CD14-positive monocyte (primary cell): ENCODE results near the gene ANKRD53. TPM values are rescaled to one million over a fixed set of nuclear protein-coding genes. Genes with fewer than 3 reads are reported as not detected.

Source experiments
- DNase-seq, 3 donors: peaks; one replicate each; pipeline ENCODE4 v3.0.0-alpha.2; 2011 to 2022
- H2AFZ ChIP-seq: 2 replicates; pipeline ENCODE4 v1.6.0; 2012; ENCODE audit warnings: mild to moderate bottlenecking, low read depth, low read length, inconsistent platforms; ENCODE audit not compliant: insufficient read depth, poor library complexity, severe bottlenecking
- H3K27ac ChIP-seq, 2 donors: 1 replicate in 1 of 2; 2 replicates in 1 of 2; pipeline ENCODE4 v1.5.1; 2012 to 2013; ENCODE audit warnings: low read length in 2 of 2, control low read depth in 1 of 2, inconsistent platforms in 1 of 2, low read depth in 1 of 2, mild to moderate bottlenecking in 1 of 2
- H3K27me3 ChIP-seq, 2 donors: one replicate each; pipeline versions ENCODE4 v1.6.0 to v1.6.1; 2011 to 2013; ENCODE audit warnings: low read length in 2 of 2; ENCODE audit not compliant: control insufficient read depth in 2 of 2, insufficient read depth in 2 of 2
- H3K36me3 ChIP-seq, 2 donors: replicated peaks in 1 of 2; 1 replicate in 1 of 2; 2 replicates in 1 of 2; pipeline versions ENCODE4 v1.5.1 to v1.6.1; 2012 to 2013; ENCODE audit warnings: low read length in 2 of 2, control low read depth in 1 of 2, inconsistent platforms in 1 of 2, mild to moderate bottlenecking in 1 of 2; ENCODE audit not compliant: insufficient read depth in 2 of 2, control insufficient read depth in 1 of 2
- H3K4me1 ChIP-seq, 2 donors: 1 replicate in 1 of 2; 2 replicates in 1 of 2; pipeline versions ENCODE4 v1.5.1 to v1.6.1; 2012 to 2013; ENCODE audit warnings: low read length in 2 of 2, control low read depth in 1 of 2, inconsistent platforms in 1 of 2, mild to moderate bottlenecking in 1 of 2, moderate library complexity in 1 of 2; ENCODE audit not compliant: insufficient read depth in 2 of 2, control insufficient read depth in 1 of 2
- H3K4me2 ChIP-seq: replicated peaks from 2 replicates; pipeline ENCODE3; 2012; ENCODE audit warnings: low read length, moderate library complexity, mild to moderate bottlenecking; ENCODE audit not compliant: poor library complexity, severe bottlenecking; ENCODE audit errors: extremely low read depth
- H3K4me3 ChIP-seq, 3 experiments: fragments of 200-600 bp in 1 of 3; sonication (generic) in 1 of 3; replicated peaks in 1 of 3; 1 replicate in 2 of 3; 2 replicates in 1 of 3; pipeline ENCODE4 v1.5.1; 2011 to 2013; ENCODE audit warnings: low read length in 3 of 3, mild to moderate bottlenecking in 3 of 3, control low read depth in 2 of 3, low read depth in 2 of 3, inconsistent platforms in 1 of 3, moderate library complexity in 1 of 3
- H3K79me2 ChIP-seq: 2 replicates; pipeline ENCODE4 v1.6.0; 2012; ENCODE audit warnings: mild to moderate bottlenecking, control low read depth, inconsistent platforms, low read length, moderate library complexity; ENCODE audit not compliant: insufficient read depth
- H3K9ac ChIP-seq: 2 replicates; pipeline ENCODE4 v1.6.0; 2017; ENCODE audit warnings: low read length, mild to moderate bottlenecking; ENCODE audit not compliant: insufficient read depth, poor library complexity, severe bottlenecking
- H3K9me3 ChIP-seq, 2 donors: replicated peaks in 1 of 2; 1 replicate in 1 of 2; 2 replicates in 1 of 2; pipeline versions ENCODE4 v1.5.1 to v1.6.1; 2012 to 2013; ENCODE audit warnings: low read length in 2 of 2, control low read depth in 1 of 2; ENCODE audit not compliant: control insufficient read depth in 1 of 2, insufficient read depth in 1 of 2
- H4K20me1 ChIP-seq: 2 replicates; pipeline ENCODE4 v1.6.0; 2012; ENCODE audit warnings: mild to moderate bottlenecking, low read length, control low read depth, moderate library complexity; ENCODE audit not compliant: insufficient read depth
- H3K27ac Mint-ChIP-seq, 7 donors: one replicate each; pipeline ENCODE4 v1.8.0; 2020; ENCODE audit warnings: mild to moderate bottlenecking in 7 of 7, mixed read lengths in 7 of 7, moderate library complexity in 6 of 7, inconsistent platforms in 2 of 7
- H3K27me3 Mint-ChIP-seq, 3 donors: one replicate each; pipeline ENCODE4 v1.8.0; 2021 to 2022; ENCODE audit warnings: low read depth in 3 of 3, mild to moderate bottlenecking in 3 of 3, mixed read lengths in 3 of 3, moderate library complexity in 3 of 3, inconsistent platforms in 1 of 3
- H3K36me3 Mint-ChIP-seq, 2 donors: one replicate each; pipeline ENCODE4 v1.8.0; 2020; ENCODE audit warnings: mixed read lengths in 2 of 2, inconsistent platforms in 1 of 2, mild to moderate bottlenecking in 1 of 2
- H3K4me1 Mint-ChIP-seq: one replicate; pipeline ENCODE4 v1.8.0; 2020; ENCODE audit warnings: mild to moderate bottlenecking, mixed read lengths
- H3K4me3 Mint-ChIP-seq, 2 donors: one replicate each; pipeline ENCODE4 v1.8.0; 2020; ENCODE audit warnings: mild to moderate bottlenecking in 2 of 2, mixed read lengths in 2 of 2, moderate library complexity in 1 of 2
- H3K9me3 Mint-ChIP-seq, 7 donors: one replicate each; pipeline ENCODE4 v1.8.0; 2020 to 2022; ENCODE audit warnings: mixed read lengths in 7 of 7, mild to moderate bottlenecking in 6 of 7, moderate library complexity in 6 of 7, inconsistent platforms in 2 of 7
- WGBS: methylation state at CpG from one replicate; pipeline ENCODE4 v1.1.5; 2013; ENCODE audit warnings: missing lambda C conversion rate; ENCODE audit not compliant: insufficient coverage; 5-methylcytosine and 5-hydroxymethylcytosine counted together
- intact Hi-C, 2 donors: fragments of 100-400 bp; cut with micrococcal nuclease; formaldehyde crosslinking; loops; one replicate each; pipeline versions ENCODE4 v1.15.0 to v1.15.1; 2023
- polyA plus RNA-seq, 3 donors: library from polyadenylated mRNA; depleted of rRNA in 1 of 3; unstranded in 2 of 3; stranded (reverse) in 1 of 3; fragments of 300-500 nt in 2 of 3; fragments of >200 nt in 1 of 3; fragmentation: Illumina TruSeq in 2 of 3; gene quantifications; 1 replicate in 2 of 3; 2 replicates in 1 of 3; pipeline ENCODE4 v1.2.3, GENCODE V29; 2012 to 2021
- TF ChIP-seq, protein P1 (sequence below): fragments of 200-600 bp; IDR thresholded peaks from one replicate; pipeline ENCODE4 v1.8.0; 2022; ENCODE audit warnings: antibody characterized with exemption, mild to moderate bottlenecking

Gene ANKRD53
- polyA plus RNA-seq, 3 donors, result 0.12 TPM; not detected in 2

DNA sequence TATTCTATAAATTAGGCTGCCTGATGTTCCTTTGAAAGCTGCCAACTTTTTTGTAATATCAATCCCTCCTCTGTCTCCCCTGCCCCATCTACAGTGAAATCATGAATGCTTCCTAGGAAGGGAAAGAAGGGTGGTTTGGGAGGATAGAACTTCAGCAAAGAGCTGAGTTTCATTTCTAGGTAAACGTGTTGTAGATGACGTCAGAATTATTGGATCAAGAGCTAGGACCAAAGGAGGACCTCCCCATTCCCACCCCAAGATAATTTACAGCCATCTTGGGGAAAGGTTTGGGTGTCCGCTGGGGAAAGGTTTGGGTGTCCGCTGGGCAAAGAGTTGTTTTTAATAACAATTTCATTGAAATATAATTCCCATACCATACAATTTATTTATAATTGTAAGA is 11.2 kb upstream of the ANKRD53 start:
- intact Hi-C loops, result no loop called here
- Histone ChIP-seq H3K4me1 (peaks cover 9 to 10% of the 10 kb centered on the region in 2 donors), H3K9ac (no peak overlapping the region), H3K27me3 (peaks cover 11 to 39% of the 10 kb centered on the region in 2 donors), H3K36me3 (no peaks in the 10 kb centered on the region), H2AFZ (no peak overlapping the region), H3K27ac (no peak overlapping the region), H4K20me1 (no peaks in the 10 kb centered on the region), H3K79me2 (no peaks in the 10 kb centered on the region), H3K9me3 (no peaks in the 10 kb centered on the region), H3K4me2 (no peak overlapping the region), H3K4me3 (no peak overlapping the region)
- TF ChIP-seq, protein P1, sequence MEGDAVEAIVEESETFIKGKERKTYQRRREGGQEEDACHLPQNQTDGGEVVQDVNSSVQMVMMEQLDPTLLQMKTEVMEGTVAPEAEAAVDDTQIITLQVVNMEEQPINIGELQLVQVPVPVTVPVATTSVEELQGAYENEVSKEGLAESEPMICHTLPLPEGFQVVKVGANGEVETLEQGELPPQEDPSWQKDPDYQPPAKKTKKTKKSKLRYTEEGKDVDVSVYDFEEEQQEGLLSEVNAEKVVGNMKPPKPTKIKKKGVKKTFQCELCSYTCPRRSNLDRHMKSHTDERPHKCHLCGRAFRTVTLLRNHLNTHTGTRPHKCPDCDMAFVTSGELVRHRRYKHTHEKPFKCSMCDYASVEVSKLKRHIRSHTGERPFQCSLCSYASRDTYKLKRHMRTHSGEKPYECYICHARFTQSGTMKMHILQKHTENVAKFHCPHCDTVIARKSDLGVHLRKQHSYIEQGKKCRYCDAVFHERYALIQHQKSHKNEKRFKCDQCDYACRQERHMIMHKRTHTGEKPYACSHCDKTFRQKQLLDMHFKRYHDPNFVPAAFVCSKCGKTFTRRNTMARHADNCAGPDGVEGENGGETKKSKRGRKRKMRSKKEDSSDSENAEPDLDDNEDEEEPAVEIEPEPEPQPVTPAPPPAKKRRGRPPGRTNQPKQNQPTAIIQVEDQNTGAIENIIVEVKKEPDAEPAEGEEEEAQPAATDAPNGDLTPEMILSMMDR, result no peak
- Mint-ChIP-seq H3K27me3 (peaks cover 29 to 66% (median 65%) of the 10 kb centered on the region in 3 donors), H3K4me1 (peaks cover 7% of the 10 kb centered on the region), H3K36me3 (peaks cover 0 to 2% of the 10 kb centered on the region in 2 donors), H3K4me3 (peak overlapping the region in 1 of 2 donors; percentile 28), H3K9me3 (peaks cover 0 to 4% (median 2%) of the 10 kb centered on the region in 7 donors), H3K27ac (no peak overlapping the region)
- DNase-seq, result no peak
- WGBS, result no CpG with 5 or more reads among the region's 4 CpGs

DNA sequence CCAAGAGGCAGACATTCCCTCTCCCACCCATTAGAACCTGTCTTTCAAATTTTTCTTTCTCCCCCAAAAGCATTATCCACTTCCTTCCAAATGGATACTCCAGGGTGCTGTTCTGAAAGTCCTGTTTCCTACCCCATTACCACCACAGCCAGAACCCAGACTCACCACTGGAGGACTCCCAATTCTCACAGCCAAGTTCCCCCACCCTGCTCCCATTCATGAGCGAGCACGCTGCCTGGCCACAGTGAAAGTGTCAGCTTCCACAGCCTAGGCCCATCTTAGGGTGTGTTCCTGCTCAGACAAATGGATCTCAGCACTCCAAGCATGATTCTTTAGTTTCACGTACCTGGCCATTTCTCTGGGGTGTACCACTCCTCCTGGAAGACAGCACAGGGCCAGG is 3.8 kb upstream of the ANKRD53 start:
- intact Hi-C loops, result no loop called here
- H3K4me1 Mint-ChIP-seq, result peaks cover 16% of the 10 kb centered on the region
- no peak overlapping the region for H3K4me3 ChIP-seq
- H2AFZ ChIP-seq, result no peak overlapping the region
- H4K20me1 ChIP-seq, result no peaks in the 10 kb centered on the region
- H3K4me2 ChIP-seq, result no peak overlapping the region
- no peaks in the 10 kb centered on the region for H3K79me2 ChIP-seq
- H3K27ac ChIP-seq, result no peak overlapping the region
- H3K4me1 ChIP-seq, result peaks cover 18 to 24% of the 10 kb centered on the region in 2 donors
- WGBS, result 86% methylated on average over 3 of the region's 3 CpGs
- no peaks in the 10 kb centered on the region for H3K36me3 ChIP-seq
- H3K27me3 Mint-ChIP-seq, result peaks cover 11 to 53% (median 30%) of the 10 kb centered on the region in 3 donors
- no peaks in the 10 kb centered on the region for H3K9me3 ChIP-seq
- peaks cover 0 to 3% (median 0%) of the 10 kb centered on the region in 7 donors for H3K9me3 Mint-ChIP-seq
- H3K27me3 ChIP-seq, result peaks cover 8 to 24% of the 10 kb centered on the region in 2 donors
- peaks cover 0 to 6% of the 10 kb centered on the region in 2 donors for H3K36me3 Mint-ChIP-seq
- H3K4me3 Mint-ChIP-seq, result no peak overlapping the region
- DNase-seq, result no peak
- TF ChIP-seq, protein P1, result no peak
- peak overlapping the region in 2 of 7 donors; percentile 1 to 20 for H3K27ac Mint-ChIP-seq
- H3K9ac ChIP-seq, result no peak overlapping the region
